Mesendoderm (in vitro differentiated cells): ENCODE data around the gene PIP5K1B.

Experiments used
- DNase-seq: peaks from one replicate; pipeline ENCODE4 v3.0.0; 2013
- H2AK5ac ChIP-seq: 2 replicates; pipeline ENCODE4 v1.6.1; 2013; ENCODE audit warnings: low read length, inconsistent platforms
- H2BK120ac ChIP-seq: 2 replicates; pipeline ENCODE4 v1.6.1; 2013; ENCODE audit warnings: low read depth, mild to moderate bottlenecking, low read length, moderate library complexity, mixed read lengths
- H2BK15ac ChIP-seq: replicated peaks from 2 replicates; pipeline ENCODE4 v1.6.1; 2013; ENCODE audit warnings: low read depth, mild to moderate bottlenecking, moderate library complexity
- H2BK5ac ChIP-seq: 2 replicates; pipeline ENCODE4 v1.6.1; 2013; ENCODE audit warnings: low read length, inconsistent platforms
- H3K18ac ChIP-seq: 2 replicates; pipeline ENCODE4 v1.6.1; 2013; ENCODE audit warnings: mild to moderate bottlenecking, low read length, mixed read lengths
- H3K23ac ChIP-seq: one replicate; pipeline ENCODE4 v1.6.1; 2013; ENCODE audit warnings: low read length
- H3K27ac ChIP-seq: 2 replicates; pipeline ENCODE4 v1.5.1; 2013; ENCODE audit warnings: low read depth, mild to moderate bottlenecking, inconsistent platforms, low read length, moderate library complexity
- H3K27me3 ChIP-seq: 2 replicates; pipeline ENCODE4 v1.6.1; 2013; ENCODE audit warnings: low read length, control low read depth, mild to moderate bottlenecking, inconsistent platforms; ENCODE audit not compliant: insufficient read depth, poor library complexity
- H3K36me3 ChIP-seq: 2 replicates; pipeline ENCODE4 v1.6.1; 2013; ENCODE audit warnings: low read length, inconsistent platforms; ENCODE audit not compliant: control insufficient read depth, insufficient read depth
- H3K4ac ChIP-seq: one replicate; pipeline ENCODE4 v1.6.1; 2013; ENCODE audit warnings: low read depth, mild to moderate bottlenecking, low read length, moderate library complexity
- H3K4me1 ChIP-seq: 2 replicates; pipeline ENCODE4 v1.6.1; 2013; ENCODE audit warnings: low read depth, low read length, inconsistent platforms; ENCODE audit not compliant: control insufficient read depth
- H3K4me2 ChIP-seq: 2 replicates; pipeline ENCODE4 v1.6.1; 2013; ENCODE audit warnings: low read length
- H3K4me3 ChIP-seq: 2 replicates; pipeline ENCODE4 v1.5.1; 2013; ENCODE audit warnings: mild to moderate bottlenecking, low read length
- H3K56ac ChIP-seq: one replicate; pipeline ENCODE4 v1.6.1; 2013; ENCODE audit warnings: low read length
- H3K79me1 ChIP-seq: 2 replicates; pipeline ENCODE4 v1.6.1; 2013; ENCODE audit warnings: low read length, inconsistent platforms
- H3K79me2 ChIP-seq: 2 replicates; pipeline ENCODE4 v1.6.1; 2013; ENCODE audit warnings: mild to moderate bottlenecking, low read length; ENCODE audit not compliant: control insufficient read depth, insufficient read depth
- H3K9ac ChIP-seq: 2 replicates; pipeline ENCODE4 v1.6.1; 2013; ENCODE audit warnings: low read length, inconsistent platforms
- H4K5ac ChIP-seq: one replicate; pipeline ENCODE4 v1.6.1; 2013; ENCODE audit warnings: low read length
- H4K8ac ChIP-seq: one replicate; pipeline ENCODE4 v1.6.1; 2013; ENCODE audit warnings: low read depth, mild to moderate bottlenecking, control low read depth, low read length, moderate library complexity
- WGBS: extraction: QIAGEN DNeasy Blood & Tissue Kit; methylation state at CpG from one replicate; pipeline ENCODE4 v1.1.7; 2013; ENCODE audit warnings: low lambda C conversion rate, missing lambda C conversion rate; ENCODE audit not compliant: insufficient coverage; ENCODE audit errors: extremely low coverage; 5-methylcytosine and 5-hydroxymethylcytosine counted together

Gene PIP5K1B

GRCh38 chr9:68978501-68978900 is 273.5 kb downstream of the PIP5K1B start:
- Histone ChIP-seq H2AK5ac (no peak overlapping the region), H3K18ac (no peak overlapping the region), H3K4ac (no peak overlapping the region), H2BK5ac (no peak overlapping the region), H3K4me2 (no peak overlapping the region), H3K27me3 (no peaks in the 10 kb centered on the region), H3K23ac (no peak overlapping the region), H4K8ac (no peak overlapping the region), H3K56ac (no peak overlapping the region), H3K36me3 (no peaks in the 10 kb centered on the region), H3K4me3 (no peak overlapping the region), H3K9ac (no peak overlapping the region), H3K27ac (no peak overlapping the region), H3K79me2 (no peaks in the 10 kb centered on the region), H3K79me1 (no peaks in the 10 kb centered on the region), H2BK15ac (no peak overlapping the region), H3K4me1 (peaks cover 8% of the 10 kb centered on the region), H4K5ac (no peak overlapping the region), H2BK120ac (no peak overlapping the region)
- no CpG with 5 or more reads among the region's 3 CpGs for WGBS
- DNase-seq = no peak

- Histone ChIP-seq H4K5ac (no peak overlapping the region), H2AK5ac (no peak overlapping the region), H2BK120ac (no peak overlapping the region), H3K4me2 (no peak overlapping the region), H3K18ac (no peak overlapping the region), H3K27ac (no peak overlapping the region), H2BK15ac (no peak overlapping the region), H3K4ac (no peak overlapping the region), H3K9ac (no peak overlapping the region), H2BK5ac (no peak overlapping the region), H3K27me3 (no peaks in the 10 kb centered on the region), H3K36me3 (no peaks in the 10 kb centered on the region), H3K4me1 (peaks cover 8% of the 10 kb centered on the region), H3K23ac (no peak overlapping the region), H3K4me3 (no peak overlapping the region), H3K79me2 (no peaks in the 10 kb centered on the region), H3K79me1 (no peaks in the 10 kb centered on the region), H3K56ac (peak overlapping the region; percentile 54), H4K8ac (no peak overlapping the region)
- DNase-seq = peak; percentile 40
- no CpG with 5 or more reads among the region's 9 CpGs for WGBS
Observed at GRCh38 chr9:68979538-68980314, 274.7 kb downstream of the PIP5K1B start.

GRCh38 chr9:68980341-68980914 is 275.4 kb downstream of the PIP5K1B start:
- H2BK15ac ChIP-seq = no peak overlapping the region
- H3K27me3 ChIP-seq = no peaks in the 10 kb centered on the region
- H3K27ac ChIP-seq = no peak overlapping the region
- H3K23ac ChIP-seq = no peak overlapping the region
- no peak overlapping the region for H3K18ac ChIP-seq
- H3K36me3 ChIP-seq = no peaks in the 10 kb centered on the region
- no peak overlapping the region for H3K56ac ChIP-seq
- no peak overlapping the region for H2AK5ac ChIP-seq
- H2BK5ac ChIP-seq = no peak overlapping the region
- H2BK120ac ChIP-seq = no peak overlapping the region
- H4K8ac ChIP-seq = no peak overlapping the region
- H3K9ac ChIP-seq = no peak overlapping the region
- no peak overlapping the region for H3K4me2 ChIP-seq
- H3K4me3 ChIP-seq = no peak overlapping the region
- no CpG with 5 or more reads among the region's 3 CpGs for WGBS
- H3K79me2 ChIP-seq = no peaks in the 10 kb centered on the region
- no peak for DNase-seq
- H3K4me1 ChIP-seq = peaks cover 8% of the 10 kb centered on the region
- H3K79me1 ChIP-seq = no peaks in the 10 kb centered on the region
- H3K4ac ChIP-seq = peak overlapping the region; percentile 43
- no peak overlapping the region for H4K5ac ChIP-seq

- H2BK5ac ChIP-seq = no peak overlapping the region
- H3K79me1 ChIP-seq = no peaks in the 10 kb centered on the region
- no peaks in the 10 kb centered on the region for H3K79me2 ChIP-seq
- no peaks in the 10 kb centered on the region for H3K36me3 ChIP-seq
- no peak overlapping the region for H2BK120ac ChIP-seq
- no CpG with 5 or more reads among the region's 6 CpGs for WGBS
- no peak overlapping the region for H3K4me2 ChIP-seq
- no peak overlapping the region for H3K4ac ChIP-seq
- no peak overlapping the region for H2BK15ac ChIP-seq
- H3K27ac ChIP-seq = no peak overlapping the region
- DNase-seq = peak; percentile 23
- H3K23ac ChIP-seq = no peak overlapping the region
- H4K8ac ChIP-seq = no peak overlapping the region
- H3K4me3 ChIP-seq = no peak overlapping the region
- H3K9ac ChIP-seq = no peak overlapping the region
- no peaks in the 10 kb centered on the region for H3K27me3 ChIP-seq
- H4K5ac ChIP-seq = no peak overlapping the region
- H2AK5ac ChIP-seq = no peak overlapping the region
- H3K4me1 ChIP-seq = peaks cover 8% of the 10 kb centered on the region
- no peak overlapping the region for H3K18ac ChIP-seq
- no peak overlapping the region for H3K56ac ChIP-seq
Observed at GRCh38 chr9:68981789-68982188, 276.7 kb downstream of the PIP5K1B start.

- Histone ChIP-seq H2BK120ac (no peak overlapping the region), H2BK5ac (no peak overlapping the region), H3K27ac (no peak overlapping the region), H3K23ac (no peak overlapping the region), H3K4ac (no peak overlapping the region), H4K8ac (no peak overlapping the region), H3K4me2 (no peak overlapping the region), H4K5ac (no peak overlapping the region), H3K9ac (no peak overlapping the region), H2BK15ac (no peak overlapping the region), H3K56ac (no peak overlapping the region), H3K18ac (no peak overlapping the region), H3K4me3 (no peak overlapping the region), H2AK5ac (no peak overlapping the region), H3K36me3 (no peaks in the 10 kb centered on the region), H3K27me3 (no peaks in the 10 kb centered on the region), H3K4me1 (peaks cover 8% of the 10 kb centered on the region), H3K79me2 (no peaks in the 10 kb centered on the region), H3K79me1 (no peaks in the 10 kb centered on the region)
- no peak for DNase-seq
Observed at GRCh38 chr9:68983008-68983411, 278.0 kb downstream of the PIP5K1B start.
